Muscle of leg (tissue), 9 donors: ENCODE results near the gene MFAP3. TPM values are rescaled to one million over a fixed set of nuclear protein-coding genes. Genes with fewer than 3 reads are reported as not detected.

Source experiments
- polyA plus RNA-seq, 8 donors: library from polyadenylated mRNA; unstranded; fragments of 120-200 nt; gene quantifications; one replicate each; pipeline versions ENCODE4 v1.2.1 to v1.2.3, GENCODE V29; 2013; ENCODE audit warnings: inconsistent platforms in 1 of 8, low replicate concordance in 1 of 8; ENCODE audit not compliant: insufficient read length in 8 of 8, insufficient read depth in 1 of 8
- total RNA-seq: library from RNA; stranded (reverse); fragments of 120-200 nt; gene quantifications from one replicate; pipeline ENCODE4 v1.2.4, GENCODE V29; 2013

Gene MFAP3
- total and polyA plus RNA-seq, 9 donors = 12.9 to 41.3 (median 25.2) TPM

Other genes with a start within 250 kb of the MFAP3 start
- 42.4 TPM for gene FAM114A2, start 57 bp upstream of the MFAP3 start, total RNA-seq
- 10 to 100 TPM; 14.0 to 24.4 (median 17.7) TPM for gene FAM114A2, start 57 bp upstream of the MFAP3 start, polyA plus RNA-seq
- gene GALNT10, start 151.8 kb downstream of the MFAP3 start, total RNA-seq = 16.6 TPM
- 10 to 100 TPM; 17.1 to 27.8 (median 22.0) TPM for gene GALNT10, start 151.8 kb downstream of the MFAP3 start, polyA plus RNA-seq